Astrocyte of the spinal cord (primary cell): ENCODE data around the gene CDC25A.

Experiments
- DNase-seq: peaks from one replicate; pipeline ENCODE4 v3.0.0; 2011; ENCODE audit warnings: low read depth, low spot score
- H3K4me3 ChIP-seq: 2 replicates; pipeline ENCODE4 v1.5.1; 2011; ENCODE audit warnings: low read depth, mild to moderate bottlenecking, low read length, moderate library complexity
- in situ Hi-C: cut with HindIII; loops from 2 replicates; pipeline ENCODE4 v1.10.0; 2017; ENCODE audit warnings: low sequenced_read_pairs
- TF ChIP-seq, protein P1 (sequence below): IDR thresholded peaks from 2 replicates; pipeline ENCODE4 v1.5.1; 2012; ENCODE audit warnings: low read depth, mild to moderate bottlenecking, low read length, inconsistent platforms

CDC25A gene

DNA sequence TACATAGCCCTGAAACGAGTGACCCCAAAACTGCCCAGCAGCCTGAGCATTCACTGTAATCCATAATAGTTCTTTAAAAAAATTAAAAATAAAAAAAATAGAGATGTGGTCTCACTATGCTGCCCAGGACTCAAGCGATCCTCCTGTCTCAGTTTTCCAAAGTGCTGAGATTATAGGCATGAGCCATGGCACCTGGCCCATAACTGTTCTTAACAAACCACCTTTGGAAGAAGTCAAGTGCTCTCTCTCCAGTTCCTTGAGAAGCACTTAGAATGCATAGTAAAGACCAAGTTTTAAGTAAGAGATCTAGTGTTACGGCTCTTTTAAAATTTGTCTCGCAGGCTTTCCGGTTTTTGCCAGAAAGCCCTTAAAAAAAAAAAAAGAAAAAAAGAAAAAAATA is 8.2 kb downstream of the CDC25A start:
- TF ChIP-seq, protein P1, sequence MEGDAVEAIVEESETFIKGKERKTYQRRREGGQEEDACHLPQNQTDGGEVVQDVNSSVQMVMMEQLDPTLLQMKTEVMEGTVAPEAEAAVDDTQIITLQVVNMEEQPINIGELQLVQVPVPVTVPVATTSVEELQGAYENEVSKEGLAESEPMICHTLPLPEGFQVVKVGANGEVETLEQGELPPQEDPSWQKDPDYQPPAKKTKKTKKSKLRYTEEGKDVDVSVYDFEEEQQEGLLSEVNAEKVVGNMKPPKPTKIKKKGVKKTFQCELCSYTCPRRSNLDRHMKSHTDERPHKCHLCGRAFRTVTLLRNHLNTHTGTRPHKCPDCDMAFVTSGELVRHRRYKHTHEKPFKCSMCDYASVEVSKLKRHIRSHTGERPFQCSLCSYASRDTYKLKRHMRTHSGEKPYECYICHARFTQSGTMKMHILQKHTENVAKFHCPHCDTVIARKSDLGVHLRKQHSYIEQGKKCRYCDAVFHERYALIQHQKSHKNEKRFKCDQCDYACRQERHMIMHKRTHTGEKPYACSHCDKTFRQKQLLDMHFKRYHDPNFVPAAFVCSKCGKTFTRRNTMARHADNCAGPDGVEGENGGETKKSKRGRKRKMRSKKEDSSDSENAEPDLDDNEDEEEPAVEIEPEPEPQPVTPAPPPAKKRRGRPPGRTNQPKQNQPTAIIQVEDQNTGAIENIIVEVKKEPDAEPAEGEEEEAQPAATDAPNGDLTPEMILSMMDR, result no peak
- in situ Hi-C loops, result no loop called here
- DNase-seq, result no peak
- no peak overlapping the region for H3K4me3 ChIP-seq

DNA sequence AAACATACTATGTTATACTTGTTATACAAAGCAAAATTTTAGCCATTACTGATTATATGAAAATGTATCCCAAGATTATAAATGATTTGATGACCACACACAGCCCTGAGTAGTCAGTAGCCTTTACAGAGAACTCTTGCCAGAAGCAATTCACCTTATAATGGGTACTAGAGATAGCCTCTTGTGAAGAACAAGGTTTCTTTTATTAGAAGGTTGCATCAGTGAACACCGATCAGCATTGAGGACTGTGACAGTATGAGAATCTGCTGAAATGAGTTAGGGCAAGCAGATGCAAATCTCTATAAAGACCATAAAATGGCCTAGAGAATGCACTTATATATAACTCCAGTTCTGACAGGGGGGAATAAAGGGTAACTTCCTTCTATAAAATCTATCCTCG is 10.1 kb downstream of the CDC25A start:
- H3K4me3 ChIP-seq, result no peak overlapping the region
- in situ Hi-C loops, result no loop called here
- no peak for DNase-seq
- TF ChIP-seq, protein P1, result no peak

DNA sequence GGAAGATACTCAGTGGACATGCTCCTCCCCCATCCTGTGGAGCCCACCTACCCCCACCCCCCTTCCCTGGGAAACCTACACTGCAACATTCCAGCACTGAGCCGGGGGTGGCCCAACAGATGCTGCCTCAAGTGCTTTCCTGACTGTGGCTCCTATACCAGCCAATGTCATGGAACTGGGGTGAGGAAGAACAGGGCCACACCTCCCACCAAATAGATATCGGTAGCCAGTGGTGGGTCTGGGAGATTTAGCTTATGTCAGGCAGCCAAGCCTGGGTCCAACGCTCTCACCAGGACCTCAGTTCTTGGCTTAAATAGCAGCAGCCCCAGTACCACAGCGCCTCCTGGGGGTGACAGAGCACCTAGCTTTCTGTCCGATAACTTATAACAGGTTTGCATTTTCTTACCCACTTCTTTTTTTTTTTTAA is 30.3 kb downstream of the CDC25A start:
- in situ Hi-C loops, result no loop called here
- no peak overlapping the region for H3K4me3 ChIP-seq
- peak; percentile 64 for DNase-seq
- TF ChIP-seq, protein P1, result peak; percentile 89

DNA sequence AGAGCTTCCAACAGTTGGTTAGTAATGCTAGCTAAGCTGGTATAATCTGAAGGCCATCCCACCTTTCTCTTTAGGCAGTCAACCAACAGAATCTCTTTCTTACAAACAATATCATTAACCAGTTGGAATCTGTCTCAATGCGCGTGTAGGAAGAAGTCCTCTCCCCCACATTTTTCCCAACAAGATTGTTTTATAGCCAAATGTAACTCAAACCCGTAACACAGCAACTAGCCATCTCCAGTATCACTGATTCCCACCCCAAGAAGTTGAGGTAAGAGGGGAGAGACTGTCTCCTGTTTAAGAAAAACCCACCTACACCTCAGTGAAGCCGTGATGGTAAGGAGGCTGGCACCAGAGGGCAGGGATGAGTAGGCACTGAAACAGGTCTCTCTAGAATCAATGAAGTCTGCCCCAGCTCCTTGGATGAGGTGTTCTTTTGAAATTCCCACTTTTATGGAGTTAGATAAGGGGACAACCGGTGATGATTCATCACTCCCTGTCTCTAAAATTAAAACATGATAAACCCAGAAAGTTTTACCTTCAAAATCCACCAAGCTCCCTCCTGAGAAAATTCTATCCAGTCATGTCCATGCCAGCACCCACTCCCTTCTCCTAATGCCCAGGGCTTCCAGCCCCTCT is 30.9 kb downstream of the CDC25A start:
- TF ChIP-seq, protein P1, result no peak
- in situ Hi-C loops, result no loop called here
- no peak for DNase-seq
- H3K4me3 ChIP-seq, result no peak overlapping the region

DNA sequence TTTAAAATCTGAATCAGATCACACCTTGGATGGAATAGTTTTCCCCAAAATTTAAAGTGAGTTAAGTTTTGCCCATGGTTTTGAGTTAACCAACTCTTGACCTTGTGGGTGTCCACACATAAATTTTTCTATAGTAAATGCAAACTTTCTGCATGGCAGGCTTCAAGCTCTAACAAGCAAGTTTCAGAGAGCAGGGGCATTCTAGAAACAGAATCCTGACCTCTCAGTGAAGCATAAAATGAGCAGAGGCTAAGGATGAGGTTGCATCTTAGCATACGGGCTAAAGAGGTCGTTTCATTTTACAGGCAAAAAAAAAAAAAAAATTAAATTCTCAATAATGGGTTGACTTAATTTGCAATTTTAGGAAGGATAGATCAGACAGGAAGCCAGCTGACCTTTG is 32.1 kb downstream of the CDC25A start:
- in situ Hi-C loops, result no loop called here
- DNase-seq, result no peak
- no peak overlapping the region for H3K4me3 ChIP-seq
- TF ChIP-seq, protein P1, result no peak

DNA sequence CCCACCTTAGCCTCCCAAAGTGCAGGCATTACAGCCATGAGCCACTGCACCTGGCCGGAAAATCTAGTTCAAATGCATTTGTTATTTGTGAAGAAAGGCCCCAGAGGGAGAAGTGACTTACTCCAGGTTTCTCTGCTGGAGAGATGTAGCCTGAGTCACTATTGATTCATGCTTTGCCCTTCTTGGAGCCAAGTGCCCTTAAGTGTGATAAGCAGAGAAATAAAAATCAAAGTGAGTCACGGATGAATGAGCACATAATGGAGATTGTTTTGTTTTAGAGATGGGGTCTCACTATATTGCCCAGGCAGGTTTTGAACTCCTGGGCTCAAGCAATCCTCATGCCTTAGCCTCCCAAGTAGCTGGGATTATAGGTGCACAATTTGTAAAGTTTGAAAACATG is 33.1 kb downstream of the CDC25A start:
- DNase-seq, result peak; percentile 68

More for the DNA sequence above, 33.1 kb downstream of the CDC25A start:
- H3K4me3 ChIP-seq, result no peak overlapping the region
- in situ Hi-C loops, result no loop called here
- TF ChIP-seq, protein P1, result no peak
